Measurements from ENCODE around the gene CPNE7.

Gene CPNE7

GRCh38 chr16:89549007-89549700 is 26.4 kb upstream of the CPNE7 start:
- no peak for DNase-seq (ENCODE audit: low read depth)

- DNase-seq (ENCODE audit: low read depth), result no peak
These were observed 25.0 kb upstream of the CPNE7 start for GRCh38 chr16:89550421-89551007.

GRCh38 chr16:89552329-89552728 is 23.2 kb upstream of the CPNE7 start:
- no peak for DNase-seq (ENCODE audit: low read depth)

DNA sequence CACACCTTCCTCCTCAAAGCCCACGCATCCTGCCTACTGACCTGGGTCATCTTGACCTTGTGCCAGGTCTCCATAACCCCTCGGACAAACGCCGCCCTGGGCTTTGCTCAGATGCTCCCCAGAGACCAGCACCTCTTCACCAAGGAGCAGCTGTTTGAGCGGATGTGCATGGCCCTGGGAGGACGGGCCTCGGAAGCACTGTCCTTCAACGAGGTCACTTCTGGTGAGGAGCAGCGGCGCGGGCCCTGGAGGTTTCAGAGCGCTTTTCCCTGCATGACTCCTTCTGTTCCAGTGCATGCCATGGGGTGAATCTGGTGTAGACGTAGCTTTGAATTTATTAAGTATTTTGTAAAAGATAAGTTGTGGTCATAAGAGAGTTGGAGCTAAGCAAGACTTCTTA is 22.6 kb upstream of the CPNE7 start:
- no peak for DNase-seq (ENCODE audit: low read depth)

GRCh38 chr16:89553733-89554132 is 21.8 kb upstream of the CPNE7 start:
- no peak for DNase-seq (ENCODE audit: low read depth)

GRCh38 chr16:89554343-89554742 is 21.2 kb upstream of the CPNE7 start:
- DNase-seq (ENCODE audit: low read depth), result no peak

- DNase-seq (ENCODE audit: low read depth), result no peak
These were observed 20.3 kb upstream of the CPNE7 start for GRCh38 chr16:89555265-89555664.

GRCh38 chr16:89555780-89556179 is 19.8 kb upstream of the CPNE7 start:
- DNase-seq (ENCODE audit: low read depth), result no peak

DNA sequence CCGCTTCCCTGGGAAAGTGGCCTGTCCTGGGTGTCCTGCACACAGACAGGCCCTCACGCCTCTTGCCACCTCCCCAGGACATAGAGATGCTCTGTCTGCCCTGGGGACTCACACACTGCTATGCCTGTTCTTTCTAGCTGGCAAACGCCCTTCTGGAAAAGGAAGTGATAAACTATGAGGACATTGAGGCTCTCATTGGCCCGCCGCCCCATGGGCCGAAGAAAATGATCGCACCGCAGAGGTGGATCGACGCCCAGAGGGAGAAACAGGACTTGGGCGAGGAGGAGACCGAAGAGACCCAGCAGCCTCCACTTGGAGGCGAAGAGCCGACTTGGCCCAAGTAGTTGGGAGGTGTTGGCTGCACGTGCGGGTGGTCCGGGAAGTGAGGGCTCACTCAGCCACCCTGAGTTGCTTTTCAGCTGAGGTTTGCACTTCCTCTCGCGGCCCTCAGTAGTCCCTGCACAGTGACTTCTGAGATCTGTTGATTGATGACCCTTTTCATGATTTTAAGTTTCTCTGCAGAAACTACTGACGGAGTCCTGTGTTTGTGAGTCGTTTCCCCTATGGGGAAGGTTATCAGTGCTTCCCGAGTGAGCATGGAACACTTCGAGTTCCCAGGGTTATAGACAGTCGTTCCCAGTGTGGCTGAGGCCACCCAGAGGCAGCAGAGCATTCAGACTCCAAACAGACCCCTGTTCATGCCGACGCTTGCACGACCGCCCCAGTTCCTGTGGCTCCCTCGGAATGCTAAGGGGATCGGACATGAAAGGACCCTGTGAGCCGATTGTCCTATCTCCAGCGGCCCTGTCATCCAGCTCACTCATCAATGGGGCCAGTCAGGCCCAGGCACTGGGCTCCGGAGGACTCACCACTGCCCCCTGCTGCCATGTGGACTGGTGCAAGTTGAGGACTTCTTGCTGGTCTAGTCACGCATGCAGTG is 18.5 kb upstream of the CPNE7 start:
- DNase-seq (ENCODE audit: low read depth), result peak; percentile 47

- DNase-seq (ENCODE audit: low read depth), result no peak
These were observed 17.7 kb upstream of the CPNE7 start for GRCh38 chr16:89557690-89558490.

DNA sequence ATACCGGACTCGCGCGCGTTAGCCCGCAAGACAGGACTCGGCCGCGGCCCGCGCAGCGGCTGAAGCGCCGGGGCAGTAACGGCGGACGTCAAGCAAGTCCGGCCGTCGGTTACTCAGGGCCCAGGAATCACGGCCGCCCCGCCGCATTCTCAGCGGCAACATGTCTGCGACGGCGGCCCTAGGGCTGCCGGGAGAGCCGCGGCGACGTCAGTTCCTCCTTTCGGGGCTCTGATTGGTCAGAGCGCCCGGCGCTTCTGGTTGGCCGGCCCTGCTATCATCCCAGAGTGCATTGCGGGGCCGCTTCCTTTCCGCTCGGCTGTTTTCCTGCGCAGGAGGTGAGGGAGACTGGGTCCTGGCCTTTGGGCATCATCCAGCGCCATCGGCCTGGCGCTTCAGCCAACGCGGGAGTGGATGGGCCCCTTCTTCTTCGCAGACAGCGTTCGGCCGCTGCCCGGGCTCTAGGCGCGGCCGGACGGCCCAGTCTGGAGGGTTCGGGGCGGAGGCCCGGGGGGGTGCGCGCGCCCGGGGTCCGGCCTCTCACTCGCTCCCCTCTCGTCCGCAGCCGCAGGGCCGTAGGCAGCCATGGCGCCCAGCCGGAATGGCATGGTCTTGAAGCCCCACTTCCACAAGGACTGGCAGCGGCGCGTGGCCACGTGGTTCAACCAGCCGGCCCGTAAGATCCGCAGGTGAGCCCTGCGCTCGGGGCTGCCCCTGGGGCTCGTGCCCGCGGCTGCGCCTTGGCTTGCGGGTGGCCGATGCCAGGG is 15.0 kb upstream of the CPNE7 start, which contains the start of gene RPL13:
TSS of gene RPL13 (plus strand) at position 305 of the 764 bp plus-strand sequence. CDS start at position 583, 278 bp downstream.
- peak; percentile 89 for DNase-seq (ENCODE audit: low read depth)

DNA sequence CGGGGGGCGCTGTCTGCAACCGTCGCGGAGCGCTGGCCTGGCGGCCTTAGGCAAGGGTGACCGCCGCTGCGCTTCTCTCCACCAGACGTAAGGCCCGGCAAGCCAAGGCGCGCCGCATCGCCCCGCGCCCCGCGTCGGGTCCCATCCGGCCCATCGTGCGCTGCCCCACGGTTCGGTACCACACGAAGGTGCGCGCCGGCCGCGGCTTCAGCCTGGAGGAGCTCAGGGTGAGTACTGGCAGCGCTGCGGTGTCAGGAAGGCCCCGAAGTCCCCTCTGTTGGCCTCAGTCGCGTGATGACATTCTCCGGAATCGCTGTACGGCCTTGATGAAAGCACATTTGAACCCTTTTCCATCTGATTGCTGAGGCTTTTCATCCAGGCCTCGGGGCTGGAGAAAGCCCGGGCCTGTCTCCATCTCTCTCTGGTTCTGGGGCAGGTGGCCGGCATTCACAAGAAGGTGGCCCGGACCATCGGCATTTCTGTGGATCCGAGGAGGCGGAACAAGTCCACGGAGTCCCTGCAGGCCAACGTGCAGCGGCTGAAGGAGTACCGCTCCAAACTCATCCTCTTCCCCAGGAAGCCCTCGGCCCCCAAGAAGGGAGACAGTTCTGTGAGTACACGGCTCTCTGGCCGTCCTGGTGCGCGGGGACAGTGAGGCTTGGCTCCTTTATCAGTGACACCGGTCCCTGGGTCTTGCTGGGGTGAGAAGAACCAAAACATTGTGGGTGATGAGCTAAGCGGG is 14.2 kb upstream of the CPNE7 start:
- no peak for DNase-seq (ENCODE audit: low read depth)

DNA sequence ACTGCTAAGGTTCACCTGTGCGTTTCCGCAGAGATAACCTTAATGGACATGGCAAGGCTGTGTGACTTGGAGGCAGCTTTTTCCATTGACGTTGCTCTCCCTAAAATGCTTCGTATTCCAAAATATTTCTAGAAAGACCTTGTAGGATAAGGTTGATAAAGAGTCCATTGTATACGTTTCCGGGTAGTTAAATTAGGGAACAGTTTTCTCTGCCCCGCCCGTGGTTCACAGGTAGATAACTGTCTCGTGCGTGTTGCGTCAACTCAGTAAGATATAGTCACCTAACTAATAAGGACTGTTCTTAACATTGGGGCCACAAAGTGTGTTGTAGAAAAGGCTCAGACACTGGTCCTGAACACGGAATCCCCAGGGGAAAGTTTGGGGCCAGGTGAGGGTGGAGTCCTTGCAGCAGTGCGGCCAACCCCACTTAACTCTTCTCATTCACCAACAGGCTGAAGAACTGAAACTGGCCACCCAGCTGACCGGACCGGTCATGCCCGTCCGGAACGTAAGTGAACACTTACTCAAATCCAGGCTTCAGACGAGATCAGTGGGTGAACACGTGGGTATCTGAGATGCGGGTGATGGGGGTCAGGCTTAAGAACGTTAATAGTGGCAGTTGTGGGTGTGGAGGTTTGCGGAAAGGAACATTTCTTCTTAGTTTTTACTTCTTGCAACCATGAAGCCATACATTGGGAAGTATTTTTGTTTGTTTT is 13.5 kb upstream of the CPNE7 start:
- DNase-seq (ENCODE audit: low read depth), result no peak

DNA sequence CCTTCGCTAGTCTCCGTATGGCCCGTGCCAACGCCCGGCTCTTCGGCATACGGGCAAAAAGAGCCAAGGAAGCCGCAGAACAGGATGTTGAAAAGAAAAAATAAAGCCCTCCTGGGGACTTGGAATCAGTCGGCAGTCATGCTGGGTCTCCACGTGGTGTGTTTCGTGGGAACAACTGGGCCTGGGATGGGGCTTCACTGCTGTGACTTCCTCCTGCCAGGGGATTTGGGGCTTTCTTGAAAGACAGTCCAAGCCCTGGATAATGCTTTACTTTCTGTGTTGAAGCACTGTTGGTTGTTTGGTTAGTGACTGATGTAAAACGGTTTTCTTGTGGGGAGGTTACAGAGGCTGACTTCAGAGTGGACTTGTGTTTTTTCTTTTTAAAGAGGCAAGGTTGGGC is 12.6 kb upstream of the CPNE7 start:
- no peak for DNase-seq (ENCODE audit: low read depth)

DNA sequence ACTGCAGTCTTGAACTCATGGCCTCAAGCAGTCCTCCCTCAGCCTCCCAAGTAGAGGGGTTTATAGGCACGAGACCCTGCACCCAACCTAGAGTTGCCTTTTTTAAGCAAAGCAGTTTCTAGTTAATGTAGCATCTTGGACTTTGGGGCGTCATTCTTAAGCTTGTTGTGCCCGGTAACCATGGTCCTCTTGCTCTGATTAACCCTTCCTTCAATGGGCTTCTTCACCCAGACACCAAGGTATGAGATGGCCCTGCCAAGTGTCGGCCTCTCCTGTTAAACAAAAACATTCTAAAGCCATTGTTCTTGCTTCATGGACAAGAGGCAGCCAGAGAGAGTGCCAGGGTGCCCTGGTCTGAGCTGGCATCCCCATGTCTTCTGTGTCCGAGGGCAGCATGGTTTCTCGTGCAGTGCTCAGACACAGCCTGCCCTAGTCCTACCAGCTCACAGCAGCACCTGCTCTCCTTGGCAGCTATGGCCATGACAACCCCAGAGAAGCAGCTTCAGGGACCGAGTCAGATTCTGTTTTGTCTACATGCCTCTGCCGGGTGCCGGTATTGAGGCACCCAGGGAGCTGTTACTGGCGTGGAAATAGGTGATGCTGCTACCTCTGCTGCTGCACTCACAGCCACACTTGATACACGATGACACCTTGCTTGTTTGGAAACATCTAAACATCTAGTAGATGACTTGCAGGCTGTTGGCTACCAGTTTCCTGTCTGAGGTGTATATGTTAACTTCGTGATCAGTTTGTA is 11.7 kb upstream of the CPNE7 start:
- DNase-seq (ENCODE audit: low read depth), result no peak

- DNase-seq (ENCODE audit: low read depth), result no peak
These were observed 10.9 kb upstream of the CPNE7 start for GRCh38 chr16:89564476-89565255.

DNA sequence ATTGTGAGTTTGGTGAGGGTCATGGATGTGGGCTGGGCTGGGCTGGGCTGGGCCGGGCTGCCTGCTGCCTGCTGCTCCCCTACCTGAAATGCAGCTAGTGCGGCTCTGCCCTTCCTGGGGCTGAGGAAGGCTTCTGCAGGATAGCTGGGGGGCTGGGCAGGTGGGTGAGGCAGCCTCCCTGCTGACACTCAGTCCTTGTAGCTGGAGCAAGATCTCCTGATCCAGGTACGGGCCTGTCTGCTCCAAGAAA is 10.4 kb upstream of the CPNE7 start:
- no peak for DNase-seq (ENCODE audit: low read depth)

- peak; percentile 25 for DNase-seq (ENCODE audit: low read depth)
These were observed 9.8 kb upstream of the CPNE7 start for GRCh38 chr16:89565506-89566372.
